Uterus (tissue), 4 donors: ENCODE measurements around the gene MEF2A. TPM values are rescaled to one million over a fixed set of nuclear protein-coding genes. Genes with fewer than 3 reads are reported as not detected.

ENCODE experiments used
- DNase-seq, 2 donors: peaks; one replicate each; pipeline ENCODE4 v3.0.0-alpha.2; 2019 to 2020
- H3K27ac ChIP-seq, 2 donors: fragments of 200-600 bp; sonication (generic); 1 replicate in 1 of 2; 2 replicates in 1 of 2; pipeline ENCODE4 v1.5.1; 2016 to 2018
- H3K27me3 ChIP-seq, 2 donors: fragments of 200-600 bp; sonication (generic); one replicate each; pipeline ENCODE4 v1.5.1; 2018 to 2019; ENCODE audit warnings: control low read depth in 1 of 2
- H3K36me3 ChIP-seq, 2 donors: fragments of 200-600 bp; sonication (generic); one replicate each; pipeline ENCODE4 v1.5.1; 2019; ENCODE audit warnings: control low read depth in 1 of 2
- H3K4me1 ChIP-seq, 2 donors: fragments of 200-600 bp; sonication (generic); one replicate each; pipeline ENCODE4 v1.5.1; 2018 to 2019; ENCODE audit warnings: control low read depth in 1 of 2
- H3K4me3 ChIP-seq, 2 donors: fragments of 200-600 bp; sonication (generic); 1 replicate in 1 of 2; 2 replicates in 1 of 2; pipeline ENCODE4 v1.5.1; 2018 to 2019; ENCODE audit warnings: mild to moderate bottlenecking in 1 of 2
- H3K9me3 ChIP-seq, 2 donors: fragments of 200-600 bp; sonication (generic); one replicate each; pipeline ENCODE4 v1.5.1; 2019; ENCODE audit warnings: control low read depth in 1 of 2
- CTCF ChIP-seq, 4 experiments: fragments of 200-600 bp in 2 of 4; fragments of 450-650 bp in 2 of 4; sonication (generic) in 2 of 4; IDR thresholded peaks; one replicate each; pipeline ENCODE4 v1.5.1; 2016 to 2019; ENCODE audit warnings: antibody characterized with exemption in 4 of 4, mild to moderate bottlenecking in 2 of 4, moderate library complexity in 1 of 4
- POLR2A ChIP-seq, 2 donors: fragments of 450-650 bp; IDR thresholded peaks; one replicate each; pipeline ENCODE4 v1.6.1; 2016; ENCODE audit warnings: antibody characterized with exemption in 2 of 2, mild to moderate bottlenecking in 1 of 2, moderate library complexity in 1 of 2
- intact Hi-C: fragments of 100-400 bp; cut with DNase I; formaldehyde crosslinking; loops from one replicate; pipeline ENCODE4 v1.15.1; 2023; ENCODE audit warnings: low total_unique reads
- total RNA-seq, 4 donors: library from RNA; depleted of rRNA in 3 of 4; stranded (reverse); fragments of >200 nt in 3 of 4; gene quantifications; one replicate each; pipeline versions ENCODE4 v1.1.0 to v1.2.4, GENCODE V29; 2014 to 2023
- donor health status: DM: yes; HTN: yes; CAD: no.

Gene MEF2A
- total RNA-seq, 4 donors from 2014 or later, result 78.6 to 138 (median 105) TPM

GRCh38 chr15:99598296-99598695 is 32.5 kb downstream of the MEF2A start:
- no peak for TF ChIP-seq CTCF (IDR thresholded peaks at IDR 0.05)
- TF ChIP-seq POLR2A (IDR thresholded peaks at IDR 0.05), result no peak
- no peak for DNase-seq
- Histone ChIP-seq H3K27ac (no peak overlapping the region), H3K4me1 (no peaks in the 10 kb centered on the region), H3K36me3 (no peaks in the 10 kb centered on the region), H3K9me3 (no peaks in the 10 kb centered on the region), H3K4me3 (no peak overlapping the region), H3K27me3 (no peaks in the 10 kb centered on the region)
- intact Hi-C loops, result no loop called here

- Histone ChIP-seq H3K9me3 (no peaks in the 10 kb centered on the region), H3K4me3 (no peak overlapping the region), H3K36me3 (no peaks in the 10 kb centered on the region), H3K27me3 (no peaks in the 10 kb centered on the region), H3K4me1 (no peaks in the 10 kb centered on the region), H3K27ac (no peak overlapping the region)
- TF ChIP-seq CTCF (IDR thresholded peaks at IDR 0.05) (no peak), POLR2A (IDR thresholded peaks at IDR 0.05) (no peak)
- no peak for DNase-seq
- intact Hi-C loops, result no loop called here
Measured at GRCh38 chr15:99603828-99604227, 38.0 kb downstream of the MEF2A start.

GRCh38 chr15:99604865-99605264 is 39.1 kb downstream of the MEF2A start:
- intact Hi-C loops, result no loop called here

DNA sequence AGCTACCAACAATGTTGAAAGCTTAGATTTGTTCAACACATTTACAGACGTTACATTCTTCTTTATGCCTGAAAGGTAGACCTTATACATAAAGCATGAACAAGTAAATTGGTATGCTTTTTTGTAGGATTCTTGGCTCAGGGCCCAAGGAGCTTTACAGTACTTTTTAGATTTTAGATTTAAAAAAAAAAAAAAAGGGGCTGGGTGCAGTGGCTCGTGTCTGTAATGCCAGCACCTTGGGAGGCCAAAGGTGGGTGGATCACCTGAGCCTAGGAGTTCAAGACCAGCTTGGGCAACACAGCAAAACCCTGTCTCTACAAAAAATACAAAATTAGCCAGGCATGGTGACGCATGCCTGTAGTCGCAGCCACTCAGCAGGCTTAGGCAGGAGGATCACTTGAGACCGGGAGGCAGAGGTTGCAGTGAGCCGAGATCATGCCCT is 39.7 kb downstream of the MEF2A start:
- H3K9me3 ChIP-seq, result no peaks in the 10 kb centered on the region
- no peaks in the 10 kb centered on the region for H3K4me1 ChIP-seq
- no peak overlapping the region for H3K27ac ChIP-seq

More at GRCh38 chr15:99604865-99605264, 39.1 kb downstream of the MEF2A start:
- Histone ChIP-seq H3K4me1 (no peaks in the 10 kb centered on the region), H3K36me3 (no peaks in the 10 kb centered on the region), H3K9me3 (no peaks in the 10 kb centered on the region), H3K27me3 (no peaks in the 10 kb centered on the region), H3K27ac (no peak overlapping the region), H3K4me3 (no peak overlapping the region)
- no peak for DNase-seq
- TF ChIP-seq POLR2A (IDR thresholded peaks at IDR 0.05), result no peak

GRCh38 chr15:99605990-99606389 is 40.2 kb downstream of the MEF2A start:
- DNase-seq, result no peak
- no peaks in the 10 kb centered on the region for H3K36me3 ChIP-seq
- TF ChIP-seq CTCF (IDR thresholded peaks at IDR 0.05), result no peak
- TF ChIP-seq POLR2A (IDR thresholded peaks at IDR 0.05), result no peak
- H3K27ac ChIP-seq, result no peak overlapping the region
- no peak overlapping the region for H3K4me3 ChIP-seq
- intact Hi-C loops, result no loop called here
- H3K4me1 ChIP-seq, result no peaks in the 10 kb centered on the region
- H3K27me3 ChIP-seq, result no peaks in the 10 kb centered on the region
- H3K9me3 ChIP-seq, result no peaks in the 10 kb centered on the region

More for the DNA sequence above, 39.7 kb downstream of the MEF2A start:
- intact Hi-C loops, result no loop called here
- no peaks in the 10 kb centered on the region for H3K36me3 ChIP-seq
- no peaks in the 10 kb centered on the region for H3K27me3 ChIP-seq
- no peak overlapping the region for H3K4me3 ChIP-seq
- no peak for DNase-seq
- no peak for TF ChIP-seq CTCF (IDR thresholded peaks at IDR 0.05)

GRCh38 chr15:99606646-99607045 is 40.9 kb downstream of the MEF2A start:
- no peaks in the 10 kb centered on the region for H3K36me3 ChIP-seq
- H3K4me1 ChIP-seq, result no peaks in the 10 kb centered on the region
- H3K4me3 ChIP-seq, result no peak overlapping the region
- TF ChIP-seq CTCF (IDR thresholded peaks at IDR 0.05) (no peak), POLR2A (IDR thresholded peaks at IDR 0.05) (no peak)
- no peak for DNase-seq
- no peaks in the 10 kb centered on the region for H3K27me3 ChIP-seq
- H3K27ac ChIP-seq, result no peak overlapping the region
- no peaks in the 10 kb centered on the region for H3K9me3 ChIP-seq
- intact Hi-C loops, result no loop called here
